Activated effector memory CD4-positive, alpha-beta T cell treated with anti-CD3 and anti-CD28 coated beads, Interleukin-2, amount 50 U/mL, for 16 hours (primary cell): ENCODE data around the gene TMEM218.

ENCODE experiments used
- DNase-seq: peaks from one replicate; pipeline ENCODE4 v3.0.0-alpha.2; 2020

Gene TMEM218

GRCh38 chr11:125088576-125089455 lies 22.6 kb downstream of the TMEM218 start:
- DNase-seq: no peak

GRCh38 chr11:125088123-125088522 lies 23.3 kb downstream of the TMEM218 start:
- DNase-seq: no peak

GRCh38 chr11:125086633-125087296 lies 24.7 kb downstream of the TMEM218 start:
- DNase-seq: no peak

GRCh38 chr11:125085301-125086081 lies 25.9 kb downstream of the TMEM218 start:
- no peak for DNase-seq

- DNase-seq: no peak
These were observed 26.6 kb downstream of the TMEM218 start for GRCh38 chr11:125084761-125085231.

- no peak for DNase-seq
These were observed 27.4 kb downstream of the TMEM218 start for GRCh38 chr11:125084057-125084416.

- no peak for DNase-seq
These were observed 27.9 kb downstream of the TMEM218 start for GRCh38 chr11:125083312-125084056.

- DNase-seq: no peak
These were observed 28.7 kb downstream of the TMEM218 start for GRCh38 chr11:125082611-125083311.

- DNase-seq: no peak
These were observed 29.4 kb downstream of the TMEM218 start for GRCh38 chr11:125082040-125082439.

- DNase-seq: no peak
These were observed 30.2 kb downstream of the TMEM218 start for GRCh38 chr11:125081098-125081798.

GRCh38 chr11:125080531-125080911 lies 30.9 kb downstream of the TMEM218 start:
- DNase-seq: no peak

GRCh38 chr11:125079878-125080530 lies 31.4 kb downstream of the TMEM218 start:
- no peak for DNase-seq

- DNase-seq: no peak
These were observed 32.1 kb downstream of the TMEM218 start for GRCh38 chr11:125079151-125079877.

- DNase-seq: no peak
These were observed 32.8 kb downstream of the TMEM218 start for GRCh38 chr11:125078516-125079140.

GRCh38 chr11:125078016-125078415 lies 33.4 kb downstream of the TMEM218 start:
- DNase-seq: no peak

GRCh38 chr11:125076378-125076945 lies 35.0 kb downstream of the TMEM218 start:
- DNase-seq: no peak

- DNase-seq: no peak
These were observed 35.5 kb downstream of the TMEM218 start for GRCh38 chr11:125075900-125076317.

GRCh38 chr11:125075242-125075625 lies 36.2 kb downstream of the TMEM218 start:
- DNase-seq: no peak
